RWPE2 (cell line): Measurements from ENCODE around the gene TENM4.

Experiments
- ATAC-seq: fragments of 200-7000 bp; cut with Tn5 transposase; 3 replicates; pipeline ENCODE4 v1.9.1; 2021; ENCODE audit warnings: low read depth
- DNase-seq: peaks from one replicate; pipeline ENCODE4 v3.0.0-alpha.2; 2020; ENCODE audit warnings: low spot score
- H3K27ac ChIP-seq: fragments of 450-650 bp; 2 replicates; pipeline ENCODE4 v1.5.1; 2017; ENCODE audit warnings: mild to moderate bottlenecking; ENCODE audit not compliant: poor library complexity, severe bottlenecking
- H3K27me3 ChIP-seq: fragments of 250-450 bp; sonication (Bioruptor Pico); 2 replicates; pipeline ENCODE4 v1.5.1; 2021; ENCODE audit warnings: mild to moderate bottlenecking, moderate library complexity; ENCODE audit not compliant: insufficient read depth, poor library complexity, severe bottlenecking
- H3K36me3 ChIP-seq: fragments of 250-450 bp; sonication (Bioruptor Pico); 2 replicates; pipeline ENCODE4 v1.5.1; 2020; ENCODE audit warnings: low read depth, mild to moderate bottlenecking, moderate library complexity
- H3K4me1 ChIP-seq: fragments of 250-450 bp; sonication (Bioruptor Pico); 2 replicates; pipeline ENCODE4 v1.5.1; 2021; ENCODE audit warnings: mild to moderate bottlenecking, moderate library complexity; ENCODE audit not compliant: insufficient read depth, poor library complexity, severe bottlenecking
- H3K4me3 ChIP-seq: fragments of 250-450 bp; sonication (Bioruptor Pico); 2 replicates; pipeline ENCODE4 v1.5.1; 2021; ENCODE audit warnings: mild to moderate bottlenecking, moderate library complexity; ENCODE audit not compliant: severe bottlenecking
- H3K9me3 ChIP-seq: fragments of 250-450 bp; sonication (Bioruptor Pico); 2 replicates; pipeline ENCODE4 v1.5.1; 2021; ENCODE audit warnings: mild to moderate bottlenecking, moderate library complexity; ENCODE audit not compliant: severe bottlenecking
- TF ChIP-seq, protein P1 (sequence below): fragments of 450-650 bp; IDR thresholded peaks from one replicate; pipeline ENCODE4 v1.5.1; 2017; ENCODE audit warnings: mild to moderate bottlenecking, moderate library complexity; ENCODE audit not compliant: poor library complexity, severe bottlenecking

The TENM4 gene

DNA sequence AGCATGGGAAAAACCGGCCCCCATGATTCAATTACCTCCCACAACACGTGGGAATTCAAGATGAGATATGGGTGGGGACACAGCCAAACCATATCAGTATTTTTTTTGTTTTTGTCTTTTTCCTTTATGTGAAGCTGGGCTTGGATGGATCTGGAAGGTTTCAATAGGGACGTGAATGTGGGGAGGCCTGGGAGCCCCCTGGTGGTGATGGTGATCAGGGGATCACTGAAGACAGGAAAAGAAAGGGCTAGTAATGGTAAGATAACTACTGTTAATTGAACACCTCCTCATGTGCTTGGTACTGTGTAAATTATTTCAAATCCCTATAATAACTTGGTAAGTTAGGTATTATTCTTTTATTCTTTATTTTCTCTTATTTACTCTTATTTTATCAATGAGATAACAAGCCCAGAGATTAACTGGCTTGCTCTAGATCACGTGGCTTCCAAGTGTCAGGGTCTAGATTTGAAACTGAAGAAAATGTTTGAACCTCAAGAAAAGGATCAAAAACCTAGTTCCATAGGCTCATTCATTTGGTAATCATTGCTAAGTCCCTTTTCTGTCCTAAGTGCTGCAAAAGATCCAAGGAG lies 364.2 kb downstream of the TENM4 start:
- Histone ChIP-seq H3K27me3 (no peaks in the 10 kb centered on the region), H3K36me3 (no peaks in the 10 kb centered on the region), H3K4me3 (no peak overlapping the region), H3K27ac (no peak overlapping the region), H3K4me1 (no peaks in the 10 kb centered on the region), H3K9me3 (no peaks in the 10 kb centered on the region)
- DNase-seq, result no peak
- ATAC-seq, result no peak
- TF ChIP-seq, protein P1, sequence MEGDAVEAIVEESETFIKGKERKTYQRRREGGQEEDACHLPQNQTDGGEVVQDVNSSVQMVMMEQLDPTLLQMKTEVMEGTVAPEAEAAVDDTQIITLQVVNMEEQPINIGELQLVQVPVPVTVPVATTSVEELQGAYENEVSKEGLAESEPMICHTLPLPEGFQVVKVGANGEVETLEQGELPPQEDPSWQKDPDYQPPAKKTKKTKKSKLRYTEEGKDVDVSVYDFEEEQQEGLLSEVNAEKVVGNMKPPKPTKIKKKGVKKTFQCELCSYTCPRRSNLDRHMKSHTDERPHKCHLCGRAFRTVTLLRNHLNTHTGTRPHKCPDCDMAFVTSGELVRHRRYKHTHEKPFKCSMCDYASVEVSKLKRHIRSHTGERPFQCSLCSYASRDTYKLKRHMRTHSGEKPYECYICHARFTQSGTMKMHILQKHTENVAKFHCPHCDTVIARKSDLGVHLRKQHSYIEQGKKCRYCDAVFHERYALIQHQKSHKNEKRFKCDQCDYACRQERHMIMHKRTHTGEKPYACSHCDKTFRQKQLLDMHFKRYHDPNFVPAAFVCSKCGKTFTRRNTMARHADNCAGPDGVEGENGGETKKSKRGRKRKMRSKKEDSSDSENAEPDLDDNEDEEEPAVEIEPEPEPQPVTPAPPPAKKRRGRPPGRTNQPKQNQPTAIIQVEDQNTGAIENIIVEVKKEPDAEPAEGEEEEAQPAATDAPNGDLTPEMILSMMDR, result peak; percentile 51

- no peaks in the 10 kb centered on the region for H3K36me3 ChIP-seq
- H3K4me1 ChIP-seq, result no peaks in the 10 kb centered on the region
- no peaks in the 10 kb centered on the region for H3K27me3 ChIP-seq
- H3K4me3 ChIP-seq, result no peak overlapping the region
- ATAC-seq (no peak), DNase-seq (no peak)
- no peaks in the 10 kb centered on the region for H3K9me3 ChIP-seq
- TF ChIP-seq, protein P1, result no peak
- no peak overlapping the region for H3K27ac ChIP-seq
These were observed 366.3 kb downstream of the TENM4 start for GRCh38 chr11:79074547-79074946.

GRCh38 chr11:79071190-79071589 lies 369.6 kb downstream of the TENM4 start:
- Histone ChIP-seq H3K9me3 (no peaks in the 10 kb centered on the region), H3K4me1 (no peaks in the 10 kb centered on the region), H3K4me3 (no peak overlapping the region), H3K36me3 (no peaks in the 10 kb centered on the region), H3K27me3 (no peaks in the 10 kb centered on the region), H3K27ac (no peak overlapping the region)
- ATAC-seq, result no peak
- no peak for DNase-seq
- TF ChIP-seq, protein P1, result no peak

DNA sequence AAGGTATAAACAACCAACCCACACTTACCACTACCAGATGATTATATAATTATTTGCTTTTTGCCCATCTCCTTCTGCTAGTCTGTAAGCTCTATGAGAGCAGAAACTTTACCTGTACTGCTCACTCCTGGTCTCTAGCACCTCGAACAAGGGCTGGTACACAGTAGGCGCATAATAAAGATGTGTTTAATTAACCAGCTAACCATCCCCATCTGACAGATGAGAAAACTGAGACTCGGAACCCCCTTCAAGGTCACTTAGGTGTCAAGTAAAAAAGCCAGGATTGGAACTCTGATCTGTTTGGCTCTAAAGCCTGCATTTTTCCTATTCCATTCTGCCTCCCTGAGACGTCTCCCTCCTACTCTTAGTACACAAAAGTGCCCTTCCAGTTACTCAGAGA lies 370.3 kb downstream of the TENM4 start:
- Histone ChIP-seq H3K4me1 (no peaks in the 10 kb centered on the region), H3K27ac (no peak overlapping the region), H3K4me3 (no peak overlapping the region), H3K27me3 (no peaks in the 10 kb centered on the region), H3K9me3 (no peaks in the 10 kb centered on the region), H3K36me3 (no peaks in the 10 kb centered on the region)
- TF ChIP-seq, protein P1, result no peak
- DNase-seq (no peak), ATAC-seq (no peak)

- Histone ChIP-seq H3K9me3 (no peaks in the 10 kb centered on the region), H3K27ac (no peak overlapping the region), H3K27me3 (no peaks in the 10 kb centered on the region), H3K4me3 (no peak overlapping the region), H3K4me1 (no peaks in the 10 kb centered on the region), H3K36me3 (no peaks in the 10 kb centered on the region)
- DNase-seq (no peak), ATAC-seq (no peak)
- TF ChIP-seq, protein P1, result no peak
These were observed 371.3 kb downstream of the TENM4 start for GRCh38 chr11:79069504-79069903.
